H1 (cell line): ENCODE results near the gene THAP7. TPM values are rescaled to one million over a fixed set of nuclear protein-coding genes. Genes with fewer than 3 reads are reported as not detected.

Experiments
- CTCF ChIA-PET: fragments of 300-600 bp; sonication (Branson Sonifier 250); formaldehyde crosslinking; loops from one replicate; lab custom pipeline; 2021; ENCODE audit not compliant: partially characterized antibody; lab: Charles Lee
- POLR2A ChIA-PET: fragments of 300-600 bp; sonication (Branson Sonifier 250); formaldehyde crosslinking; loops from one replicate; lab custom pipeline; 2021; ENCODE audit warnings: inconsistent platforms; ENCODE audit not compliant: partially characterized antibody; lab: Charles Lee
- DNase-seq, 2 experiments: peaks; one replicate each; pipeline versions ENCODE4 v3.0.0 to v3.0.0-alpha.2; 2010 to 2022; ENCODE audit warnings: low spot score in 2 of 2, low read depth in 1 of 2, mixed read lengths in 1 of 2
- FAIRE-seq: peaks from 2 replicates; lab custom pipeline; 2011; peaks lifted over from hg19 to GRCh38; lab: Jason Lieb, UNC
- H2AFZ ChIP-seq: 2 replicates; pipeline ENCODE4 v1.8.1; 2012; ENCODE audit warnings: low read length, inconsistent platforms
- H2AK5ac ChIP-seq: 2 replicates; pipeline ENCODE4 v1.6.1; 2013; ENCODE audit warnings: low read depth, low read length
- H2BK120ac ChIP-seq: replicated peaks from 2 replicates; pipeline ENCODE3; 2013; ENCODE audit warnings: low read depth, low read length, inconsistent platforms
- H2BK12ac ChIP-seq: 2 replicates; pipeline ENCODE4 v1.6.1; 2013; ENCODE audit warnings: low read depth, low read length
- H2BK15ac ChIP-seq: 2 replicates; pipeline ENCODE4 v1.6.1; 2013; ENCODE audit warnings: low read length
- H2BK20ac ChIP-seq: 2 replicates; pipeline ENCODE4 v1.6.1; 2013; ENCODE audit warnings: low read length
- H2BK5ac ChIP-seq: 2 replicates; pipeline ENCODE4 v1.6.1; 2013; ENCODE audit warnings: low read depth, low read length
- H3K14ac ChIP-seq: 2 replicates; pipeline ENCODE4 v1.6.1; 2013; ENCODE audit warnings: inconsistent platforms; ENCODE audit not compliant: insufficient read length
- H3K18ac ChIP-seq: 2 replicates; pipeline ENCODE4 v1.6.1; 2013; ENCODE audit warnings: low read length; ENCODE audit errors: extremely low read depth
- H3K23ac ChIP-seq: 2 replicates; pipeline ENCODE4 v1.6.1; 2013; ENCODE audit warnings: inconsistent platforms; ENCODE audit not compliant: insufficient read length
- H3K23me2 ChIP-seq: 2 replicates; pipeline ENCODE4 v1.6.1; 2013; ENCODE audit warnings: low read depth, low read length
- H3K27ac ChIP-seq: 2 replicates; pipeline ENCODE4 v1.6.1; 2011; ENCODE audit warnings: low read depth, low read length, inconsistent platforms
- H3K27me3 ChIP-seq, 4 experiments: replicated peaks in 1 of 4; 1 replicate in 1 of 4; 2 replicates in 3 of 4; pipeline versions ENCODE4 v1.6.1 to v1.8.1; 2011 to 2013; ENCODE audit warnings: low read length in 3 of 4, mild to moderate bottlenecking in 3 of 4, inconsistent platforms in 2 of 4, mixed read lengths in 2 of 4, moderate library complexity in 1 of 4; ENCODE audit not compliant: control insufficient read depth in 3 of 4, insufficient read depth in 3 of 4; ENCODE audit errors: extremely low read depth in 1 of 4
- H3K36me3 ChIP-seq, 4 experiments: 2 replicates each; pipeline versions ENCODE4 v1.6.1 to v1.8.1; 2011 to 2013; ENCODE audit warnings: mild to moderate bottlenecking in 4 of 4, low read length in 3 of 4, moderate library complexity in 2 of 4, control low read depth in 1 of 4, inconsistent platforms in 1 of 4; ENCODE audit not compliant: insufficient read depth in 4 of 4, control insufficient read depth in 2 of 4
- H3K4ac ChIP-seq: replicated peaks from 2 replicates; pipeline ENCODE3; 2013; ENCODE audit warnings: low read length, low read depth, mixed read lengths, inconsistent platforms; ENCODE audit not compliant: insufficient read length
- H3K4me1 ChIP-seq, 4 experiments: replicated peaks in 1 of 4; 1 replicate in 1 of 4; 2 replicates in 3 of 4; pipeline versions ENCODE4 v1.6.1 to v1.8.1; 2011 to 2013; ENCODE audit warnings: low read length in 3 of 4, inconsistent platforms in 2 of 4, mixed read lengths in 1 of 4; ENCODE audit not compliant: insufficient read depth in 4 of 4, control insufficient read depth in 3 of 4
- H3K4me2 ChIP-seq, 2 experiments: 2 replicates each; pipeline versions ENCODE4 v1.6.1 to v1.8.1; 2011 to 2013; ENCODE audit warnings: low read depth in 2 of 2, low read length in 2 of 2, control low read depth in 1 of 2, inconsistent platforms in 1 of 2, mild to moderate bottlenecking in 1 of 2; ENCODE audit not compliant: insufficient read depth in 1 of 2
- H3K4me3 ChIP-seq, 4 experiments: fragments of 200-600, 300-600 bp in 1 of 4; sonication (generic), shearing (Covaris generic), sonication (Bioruptor Twin) in 1 of 4; 2 replicates each; pipeline versions ENCODE4 v1.5.1 to v1.8.1; 2011 to 2016; ENCODE audit warnings: low read length in 4 of 4, low read depth in 3 of 4, control low read depth in 2 of 4, inconsistent platforms in 2 of 4, mild to moderate bottlenecking in 2 of 4, mixed read lengths in 1 of 4, moderate library complexity in 1 of 4; ENCODE audit not compliant: insufficient read depth in 2 of 4; ENCODE audit errors: extremely low read depth in 1 of 4
- H3K56ac ChIP-seq: replicated peaks from 2 replicates; pipeline ENCODE3; 2013; ENCODE audit warnings: low read depth, mild to moderate bottlenecking, mixed read lengths, low read length, inconsistent platforms; ENCODE audit not compliant: insufficient read length
- H3K79me1 ChIP-seq: 2 replicates; pipeline ENCODE4 v1.6.1; 2013; ENCODE audit warnings: low read depth, low read length, control low read depth
- H3K79me2 ChIP-seq, 2 experiments: 2 replicates each; pipeline versions ENCODE4 v1.6.1 to v1.8.1; 2012 to 2013; ENCODE audit warnings: low read length in 2 of 2, mild to moderate bottlenecking in 2 of 2, inconsistent platforms in 1 of 2; ENCODE audit not compliant: insufficient read depth in 2 of 2, control insufficient read depth in 1 of 2
- H3K9ac ChIP-seq, 4 experiments: replicated peaks in 1 of 4; 1 replicate in 1 of 4; 2 replicates in 3 of 4; pipeline versions ENCODE4 v1.6.1 to v1.8.1; 2011 to 2013; ENCODE audit warnings: low read depth in 3 of 4, low read length in 3 of 4, control low read depth in 2 of 4, mild to moderate bottlenecking in 2 of 4, moderate library complexity in 2 of 4, inconsistent platforms in 1 of 4; ENCODE audit errors: extremely low read depth in 1 of 4
- H3K9me3 ChIP-seq, 2 experiments: 2 replicates each; pipeline versions ENCODE4 v1.6.1 to v1.8.1; 2012 to 2013; ENCODE audit warnings: mild to moderate bottlenecking in 2 of 2, moderate library complexity in 2 of 2, control low read depth in 1 of 2, inconsistent platforms in 1 of 2, low read depth in 1 of 2, low read length in 1 of 2, mixed read lengths in 1 of 2; ENCODE audit not compliant: insufficient read depth in 2 of 2
- H4K20me1 ChIP-seq, 2 experiments: replicated peaks in 1 of 2; 2 replicates each; pipeline versions ENCODE3 to v1.8.1; 2011 to 2013; ENCODE audit warnings: inconsistent platforms in 2 of 2, low read length in 2 of 2, mild to moderate bottlenecking in 1 of 2; ENCODE audit not compliant: insufficient read depth in 2 of 2, control insufficient read depth in 1 of 2
- H4K5ac ChIP-seq: 2 replicates; pipeline ENCODE4 v1.6.1; 2013; ENCODE audit warnings: low read length, low read depth, mixed read lengths, inconsistent platforms; ENCODE audit not compliant: insufficient read length
- H4K8ac ChIP-seq: 2 replicates; pipeline ENCODE4 v1.8.0; 2013; ENCODE audit warnings: mild to moderate bottlenecking, moderate library complexity, low read length, inconsistent platforms; ENCODE audit not compliant: insufficient read depth; ENCODE audit errors: extremely low read depth
- H4K91ac ChIP-seq: replicated peaks from 2 replicates; pipeline ENCODE3; 2013; ENCODE audit warnings: low read length, mixed read lengths, inconsistent platforms; ENCODE audit not compliant: insufficient read length
- EZH2 ChIP-seq: fragments of 200-600 bp; sonication (generic); IDR thresholded peaks from 2 replicates; pipeline ENCODE4 v1.7.1; 2012; ENCODE audit warnings: low read depth, mild to moderate bottlenecking, moderate library complexity, low read length, inconsistent platforms; ENCODE audit not compliant: severe bottlenecking
- RAD21 ChIP-seq, 2 experiments: IDR thresholded peaks in 1 of 2; conservative IDR thresholded peaks in 1 of 2; 2 replicates each; pipeline ENCODE4 v1.6.1; 2011; ENCODE audit warnings: low read depth in 2 of 2, low read length in 2 of 2, improper control_type of control experiment in 1 of 2, inconsistent platforms in 1 of 2, mild to moderate bottlenecking in 1 of 2, moderate library complexity in 1 of 2
- RFX5 ChIP-seq: IDR thresholded peaks from 2 replicates; pipeline ENCODE4 v1.6.1; 2011; ENCODE audit warnings: low read depth, low read length, improper control_type of control experiment, borderline replicate concordance
- RNF2 ChIP-seq: fragments of 200-900, 300-1000 bp; sonication (generic); IDR thresholded peaks from 2 replicates; pipeline ENCODE4 v1.7.1; 2016; ENCODE audit warnings: borderline replicate concordance, low read depth, mild to moderate bottlenecking, antibody characterized with exemption, low read length; ENCODE audit not compliant: poor library complexity, severe bottlenecking; ENCODE audit errors: missing control alignments
- SIN3A ChIP-seq, 2 experiments: IDR thresholded peaks in 1 of 2; conservative IDR thresholded peaks in 1 of 2; 2 replicates each; pipeline ENCODE4 v1.6.1; 2011 to 2012; ENCODE audit warnings: low read length in 2 of 2, improper control_type of control experiment in 1 of 2, low read depth in 1 of 2, mild to moderate bottlenecking in 1 of 2
- WGBS, 2 experiments: shearing (Covaris generic) in 1 of 2; methylation state at CpG; one replicate each; pipeline versions ENCODE4 v1.1.6 to v1.1.7; 2013 to 2015; ENCODE audit warnings: low lambda C conversion rate in 2 of 2, mixed read lengths in 2 of 2, inconsistent platforms in 1 of 2, low coverage in 1 of 2, missing lambda C conversion rate in 1 of 2; ENCODE audit not compliant: insufficient replicate concordance in 2 of 2, insufficient coverage in 1 of 2, insufficient read length in 1 of 2; ENCODE audit errors: extremely low coverage in 1 of 2, missing lambda C conversion rate in 1 of 2; 5-methylcytosine and 5-hydroxymethylcytosine counted together
- polyA plus RNA-seq, 7 experiments: library from polyadenylated mRNA; depleted of rRNA in 3 of 7; stranded (reverse) in 5 of 7; unstranded in 2 of 7; fragments of >200 nt in 5 of 7; fragments of 200-250 nt in 2 of 7; gene quantifications; 1 replicate in 5 of 7; 2 replicates in 1 of 7; 4 replicates in 1 of 7; pipeline versions ENCODE4 v1.2.1 to v1.2.3, GENCODE V29; 2011 to 2013; ENCODE audit warnings: missing spikeins in 2 of 7, mixed read lengths in 2 of 7
- total RNA-seq: library from RNA; stranded (reverse); fragmentation: NEBNext Ultra II Directional; extraction: Animal tissue kit (Norgen Biotek cat#: 25700); gene quantifications from 2 replicates; pipeline ENCODE4 v1.2.1, GENCODE V29; 2021
- TF ChIP-seq, protein P1 (sequence below), 3 experiments: IDR thresholded peaks; 1 replicate in 2 of 3; 2 replicates in 1 of 3; pipeline versions ENCODE4 v1.5.1 to v1.6.1; 2011; ENCODE audit warnings: low read length in 3 of 3, mild to moderate bottlenecking in 3 of 3, inconsistent platforms in 2 of 3, low read depth in 1 of 3, moderate library complexity in 1 of 3; ENCODE audit not compliant: insufficient read depth in 1 of 3; ENCODE audit errors: control extremely low read depth in 1 of 3

THAP7 gene
- total and polyA plus RNA-seq, 2 of the 8 experiments (the other 6 are each of a cell fraction or from before 2014, with no cell fraction given), result 16.9 to 32.5 TPM

DNA sequence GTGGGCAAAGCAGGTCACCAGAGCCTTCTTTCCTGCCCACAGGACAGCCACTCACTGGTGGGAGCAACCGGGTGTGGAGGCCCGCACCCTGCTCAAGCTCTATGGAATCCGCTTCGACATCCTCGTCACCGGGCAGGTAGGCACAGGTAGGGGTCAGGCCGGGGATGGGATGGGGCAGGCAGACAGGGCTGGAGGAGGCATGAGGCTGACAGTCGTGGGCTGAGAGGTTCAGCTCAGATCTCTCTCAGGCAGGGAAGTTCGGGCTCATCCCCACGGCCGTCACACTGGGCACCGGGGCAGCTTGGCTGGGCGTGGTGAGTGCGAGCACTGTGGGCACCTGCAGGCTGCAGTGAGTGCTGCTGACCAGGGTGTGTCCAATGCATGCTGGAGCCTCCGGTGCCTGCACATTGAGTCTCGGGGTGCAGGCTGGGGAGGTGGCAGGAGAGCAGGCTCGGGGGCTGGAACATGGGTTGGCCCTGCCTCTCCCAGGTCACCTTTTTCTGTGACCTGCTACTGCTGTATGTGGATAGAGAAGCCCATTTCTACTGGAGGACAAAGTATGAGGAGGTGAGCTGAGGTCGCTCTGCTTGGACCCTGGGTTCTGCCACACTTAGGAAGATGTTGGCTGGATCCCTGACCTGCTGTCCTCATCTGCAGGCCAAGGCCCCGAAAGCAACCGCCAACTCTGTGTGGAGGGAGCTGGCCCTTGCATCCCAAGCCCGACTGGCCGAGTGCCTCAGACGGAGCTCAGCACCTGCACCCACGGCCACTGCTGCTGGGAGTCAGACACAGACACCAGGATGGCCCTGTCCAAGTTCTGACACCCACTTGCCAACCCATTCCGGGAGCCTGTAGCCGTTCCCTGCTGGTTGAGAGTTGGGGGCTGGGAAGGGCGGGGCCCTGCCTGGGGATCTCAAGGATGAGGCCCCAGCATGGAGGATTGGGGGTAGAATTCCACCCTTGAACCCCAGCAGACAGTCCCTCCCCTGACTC lies 24.1 kb upstream of the THAP7 start:
- Histone ChIP-seq H2BK5ac (no peak overlapping the region; the same call in 1 of the 2 replicates), H3K36me3 (no peaks in the 10 kb centered on the region), H3K9me3 (no peaks in the 10 kb centered on the region), H3K56ac (no peak overlapping the region), H2BK12ac (no peak overlapping the region), H4K8ac (no peak overlapping the region), H2BK20ac (no peak overlapping the region), H3K14ac (no peak overlapping the region), H3K4me2 (no peak overlapping the region), H3K79me2 (no peaks in the 10 kb centered on the region), H4K20me1 (no peaks in the 10 kb centered on the region), H3K4me3 (no peak overlapping the region), H3K27ac (no peak overlapping the region), H3K4me1 (peaks cover 0 to 2% (median 0%) of the 10 kb centered on the region in 4 experiments; a peak in 1 of 7 replicates), H4K91ac (no peak overlapping the region), H2AFZ (no peak overlapping the region), H3K18ac (no peak overlapping the region), H3K9ac (no peak overlapping the region), H3K79me1 (no peaks in the 10 kb centered on the region), H3K23ac (no peak overlapping the region), H3K27me3 (peaks cover 0 to 5% (median 3%) of the 10 kb centered on the region in 4 experiments; a peak in 4 of 7 replicates), H3K23me2 (no peaks in the 10 kb centered on the region), H3K4ac (no peak overlapping the region), H2BK120ac (no peak overlapping the region), H2AK5ac (no peak overlapping the region), H2BK15ac (no peak overlapping the region), H4K5ac (no peak overlapping the region)
- 84% methylated on average over 23 of the region's 27 CpGs; no CpG with 5 or more reads in 1 of the 2 experiments for WGBS, 2 experiments
- CTCF ChIA-PET, result interaction anchor here (1.2 kb wide), 1 partner anchor 11 kb away, joined by 5 read pairs; no protein-coding TSS in a partner anchor
- POLR2A ChIA-PET, result interaction anchor here (2.1 kb wide), 1 partner anchor 11 kb away, joined by 5 read pairs; the partner anchor contains the start of gene P2RX6
- no peak for FAIRE-seq
- no peak for DNase-seq
- TF ChIP-seq RFX5 (no peak), RNF2 (no peak), SIN3A (conservative IDR thresholded peaks at IDR 0.05 in 1 of 2, IDR thresholded peaks at IDR 0.05 in 1 of 2; ENCODE audit: low read depth in 1 of 2, low read length in 2 of 2) (no peak), EZH2 (no peak), RAD21 (IDR thresholded peaks at IDR 0.05 in 1 of 2, conservative IDR thresholded peaks at IDR 0.05 in 1 of 2; ENCODE audit: low read depth in 2 of 2, low read length in 2 of 2) (no peak)
- TF ChIP-seq, protein P1, sequence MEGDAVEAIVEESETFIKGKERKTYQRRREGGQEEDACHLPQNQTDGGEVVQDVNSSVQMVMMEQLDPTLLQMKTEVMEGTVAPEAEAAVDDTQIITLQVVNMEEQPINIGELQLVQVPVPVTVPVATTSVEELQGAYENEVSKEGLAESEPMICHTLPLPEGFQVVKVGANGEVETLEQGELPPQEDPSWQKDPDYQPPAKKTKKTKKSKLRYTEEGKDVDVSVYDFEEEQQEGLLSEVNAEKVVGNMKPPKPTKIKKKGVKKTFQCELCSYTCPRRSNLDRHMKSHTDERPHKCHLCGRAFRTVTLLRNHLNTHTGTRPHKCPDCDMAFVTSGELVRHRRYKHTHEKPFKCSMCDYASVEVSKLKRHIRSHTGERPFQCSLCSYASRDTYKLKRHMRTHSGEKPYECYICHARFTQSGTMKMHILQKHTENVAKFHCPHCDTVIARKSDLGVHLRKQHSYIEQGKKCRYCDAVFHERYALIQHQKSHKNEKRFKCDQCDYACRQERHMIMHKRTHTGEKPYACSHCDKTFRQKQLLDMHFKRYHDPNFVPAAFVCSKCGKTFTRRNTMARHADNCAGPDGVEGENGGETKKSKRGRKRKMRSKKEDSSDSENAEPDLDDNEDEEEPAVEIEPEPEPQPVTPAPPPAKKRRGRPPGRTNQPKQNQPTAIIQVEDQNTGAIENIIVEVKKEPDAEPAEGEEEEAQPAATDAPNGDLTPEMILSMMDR (IDR thresholded peaks at IDR 0.05; ENCODE audit: control extremely low read depth in 1 of 3, insufficient read depth in 1 of 3, low read depth in 1 of 3, low read length in 3 of 3), result no peak
